ENCODE measurements around the gene MS4A18. TPM values are rescaled to one million over a fixed set of nuclear protein-coding genes. Genes with fewer than 3 reads are reported as not detected.
"Not testable (repeated sequence)": the region's sequence is repeated elsewhere in the genome, so short reads cannot be mapped to it uniquely, and the experiment has no call there.

The MS4A18 gene
- not detected for polyA plus RNA-seq (ENCODE audit: insufficient read length in 10 of 10)
- long read RNA-seq, donor 1 = 0 reads
- long read RNA-seq, donor 2 = 0 reads
- long read RNA-seq, donor 3 = 0 reads
- long read RNA-seq, donor 4 = 0 reads
- long read RNA-seq, donor 5 = 0 reads
- long read RNA-seq, donor 6 = 0 reads
- long read RNA-seq, donor 7 = 0 reads
- long read RNA-seq, donor 8 = 0 reads
- long read RNA-seq, donor 9 = 0 reads

DNA sequence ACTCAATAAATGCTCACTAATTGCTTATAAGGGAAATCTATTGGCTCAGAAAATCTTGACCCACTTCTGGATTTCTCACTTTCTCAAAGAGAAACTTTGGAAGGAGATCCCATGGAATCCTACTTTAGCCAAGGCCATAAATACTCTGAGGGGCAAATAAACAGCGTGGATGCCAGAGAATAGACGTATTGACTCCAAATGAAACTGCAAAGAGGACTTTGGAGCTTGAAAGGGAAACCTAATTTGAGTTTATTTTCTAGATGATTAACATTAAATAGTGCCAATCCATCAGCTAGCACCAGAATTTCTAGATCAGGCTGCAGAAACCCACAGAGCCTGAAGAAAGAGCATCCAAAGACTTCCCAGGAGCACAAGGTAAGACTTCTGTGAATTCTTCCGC lies at the start of gene MS4A18:
MS4A18 (plus strand) TSS at position 301 of the 400 bp plus-strand sequence.
- DNase-seq = no peak

DNA sequence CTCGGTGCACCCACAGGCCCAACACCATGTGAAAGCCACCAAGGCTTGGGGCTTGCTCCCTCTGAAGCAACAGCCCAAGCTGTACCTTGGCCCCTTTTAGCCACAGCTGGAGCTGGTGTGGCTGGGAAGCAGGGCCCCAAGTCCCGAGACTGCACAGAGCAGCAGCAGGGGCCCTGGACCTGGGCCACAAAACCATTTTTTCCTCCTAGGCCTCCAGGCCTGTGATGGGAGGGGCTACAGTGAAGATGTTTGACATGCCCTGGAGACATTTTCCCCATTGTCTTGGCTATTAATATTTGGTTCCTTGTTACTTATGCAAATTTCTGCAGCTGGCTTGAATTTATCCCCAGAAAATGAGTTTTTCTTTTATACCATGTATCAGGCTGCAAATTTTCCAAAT lies 46.3 kb upstream of the MS4A18 start:
- DNase-seq = not testable (repeated sequence)

DNA sequence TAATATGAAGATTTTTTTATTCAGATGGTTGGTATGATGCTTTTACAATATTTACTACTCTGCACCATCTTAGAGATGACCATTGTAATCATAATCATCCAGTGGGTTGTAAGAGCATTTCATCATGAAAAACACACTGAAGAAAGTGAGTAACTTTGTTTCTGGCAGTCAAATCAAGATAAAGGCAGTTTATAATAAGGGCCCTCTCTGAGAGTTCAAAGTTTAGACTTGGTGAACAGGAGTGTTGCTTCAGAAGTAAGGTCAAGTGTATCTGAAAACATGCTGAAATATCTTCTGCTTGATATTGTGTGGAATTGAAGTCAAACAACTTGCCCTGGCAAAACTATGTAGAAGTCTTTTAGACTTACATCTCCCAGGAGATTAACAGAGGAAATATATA lies 44.6 kb upstream of the MS4A18 start:
- no peak for DNase-seq

GRCh38 chr11:60680455-60681119 lies 43.9 kb upstream of the MS4A18 start:
- DNase-seq = no peak

DNA sequence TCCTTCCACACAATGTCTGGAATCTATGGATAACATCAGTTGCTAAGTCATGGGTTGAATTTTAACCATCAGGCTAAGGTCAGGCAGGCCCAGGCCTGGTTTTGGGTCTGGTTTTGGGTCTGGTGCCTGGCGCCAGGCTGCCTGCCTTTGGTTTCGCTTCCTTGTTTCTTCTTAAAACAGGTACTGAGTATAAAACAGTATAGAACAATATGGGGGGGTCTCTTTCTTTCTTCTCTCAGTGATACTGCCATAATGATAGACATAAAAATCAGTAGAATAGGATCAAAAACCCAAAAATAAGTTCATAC lies 40.0 kb upstream of the MS4A18 start:
- DNase-seq = not testable (repeated sequence)

DNA sequence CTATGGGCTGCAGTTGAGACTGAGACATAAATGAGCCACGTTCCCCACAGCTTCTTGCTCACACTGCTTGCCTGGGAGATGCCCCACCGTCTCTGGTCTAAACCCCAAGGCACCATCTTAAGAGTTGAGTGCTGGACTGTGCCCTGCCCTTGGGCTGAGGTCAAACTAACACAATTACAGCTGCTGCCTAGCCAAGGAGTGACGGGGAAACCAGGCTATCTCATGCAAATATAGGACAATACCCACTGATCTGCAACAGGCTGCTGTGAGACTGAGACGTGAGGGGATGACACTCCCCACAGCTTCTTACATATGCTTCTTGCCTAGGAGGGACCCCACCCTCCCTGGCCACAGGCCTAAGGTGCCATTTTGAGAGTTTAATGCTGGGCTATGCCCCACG lies 32.9 kb upstream of the MS4A18 start:
- no peak for DNase-seq

GRCh38 chr11:60699284-60699691 lies 25.2 kb upstream of the MS4A18 start, which contains the start of gene MS4A8:
TSS of gene MS4A8 (plus strand) at chr11:60699612. CDS start at chr11:60700861, 1,249 bp downstream.
- peak; percentile 1 to 40 (median 5) for DNase-seq

- DNase-seq = peak; percentile 34 to 74 (median 35)
Measured at GRCh38 chr11:60699936-60700335, 24.6 kb upstream of the MS4A18 start.

DNA sequence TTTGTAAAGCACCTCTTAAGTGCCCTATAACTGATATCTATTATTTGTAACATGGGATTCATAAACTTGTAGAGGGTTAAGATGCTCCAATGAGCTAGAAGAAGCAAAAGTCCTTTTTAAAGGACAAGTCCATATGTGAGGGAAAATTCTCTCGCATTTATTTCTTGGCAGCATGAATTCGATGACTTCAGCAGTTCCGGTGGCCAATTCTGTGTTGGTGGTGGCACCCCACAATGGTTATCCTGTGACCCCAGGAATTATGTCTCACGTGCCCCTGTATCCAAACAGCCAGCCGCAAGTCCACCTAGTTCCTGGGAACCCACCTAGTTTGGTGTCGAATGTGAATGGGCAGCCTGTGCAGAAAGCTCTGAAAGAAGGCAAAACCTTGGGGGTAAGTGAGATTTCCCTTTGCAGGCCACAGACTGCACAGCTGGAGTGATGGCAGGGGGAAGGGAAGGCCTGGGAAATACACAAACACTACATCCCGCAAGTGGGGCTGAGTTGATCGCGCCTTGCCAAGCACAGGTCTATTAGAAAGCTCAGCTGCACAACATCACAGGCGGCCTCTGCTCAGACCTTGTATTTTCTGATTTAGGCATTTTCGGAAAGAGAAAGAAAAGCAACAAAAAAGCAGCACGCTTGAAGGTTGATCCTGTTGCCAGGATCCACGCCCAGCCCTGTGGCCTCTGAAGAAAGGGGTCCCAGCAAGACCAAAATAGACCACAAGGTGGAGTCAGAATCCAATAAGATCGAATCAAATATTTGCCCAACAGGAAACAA lies 23.6 kb upstream of the MS4A18 start:
- peak; percentile 32 to 81 (median 59) for DNase-seq

- no peak for DNase-seq
Measured at GRCh38 chr11:60701469-60701818, 23.1 kb upstream of the MS4A18 start.

DNA sequence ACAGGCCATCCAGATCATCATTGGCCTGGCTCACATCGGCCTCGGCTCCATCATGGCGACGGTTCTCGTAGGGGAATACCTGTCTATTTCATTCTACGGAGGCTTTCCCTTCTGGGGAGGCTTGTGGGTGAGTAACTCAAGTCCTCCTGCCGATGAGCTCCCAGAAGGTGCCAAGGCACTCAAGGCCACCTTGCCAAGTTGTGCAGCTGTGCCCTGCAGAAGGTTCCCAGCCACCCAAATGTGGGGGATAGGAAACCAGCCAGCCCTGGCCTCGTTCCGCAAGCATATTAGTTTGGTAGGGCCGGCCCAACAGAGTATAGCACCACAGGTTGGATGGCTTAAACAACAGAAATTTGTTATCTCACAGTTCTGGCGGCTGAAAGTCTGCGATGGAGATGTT lies 21.1 kb upstream of the MS4A18 start:
- no peak for DNase-seq

DNA sequence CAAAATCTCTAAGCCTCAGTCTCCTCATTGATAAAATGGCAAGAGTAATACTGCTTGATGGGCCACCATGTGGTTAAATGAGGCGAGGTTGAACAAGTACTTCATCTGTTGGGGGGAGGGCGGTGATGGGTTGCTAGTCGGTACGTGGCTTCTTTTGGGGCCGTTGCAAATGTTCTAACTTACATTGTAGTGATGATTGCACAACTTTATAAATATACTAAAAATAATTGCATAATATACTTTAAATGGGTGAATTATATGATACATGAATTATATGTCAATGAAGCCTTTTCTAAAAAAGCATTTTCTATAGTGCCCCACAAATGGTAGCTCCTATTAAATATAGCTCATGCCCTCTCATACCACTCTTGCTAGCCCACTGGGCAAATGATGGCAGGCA lies 18.6 kb upstream of the MS4A18 start:
- no peak for DNase-seq

GRCh38 chr11:60706931-60707330 lies 17.6 kb upstream of the MS4A18 start:
- no peak for DNase-seq

GRCh38 chr11:60710482-60710881 lies 14.0 kb upstream of the MS4A18 start:
- DNase-seq = no peak

GRCh38 chr11:60711276-60711675 lies 13.2 kb upstream of the MS4A18 start:
- no peak for DNase-seq

- DNase-seq = not testable (repeated sequence)
Measured at GRCh38 chr11:60713423-60713822, 11.1 kb upstream of the MS4A18 start.

DNA sequence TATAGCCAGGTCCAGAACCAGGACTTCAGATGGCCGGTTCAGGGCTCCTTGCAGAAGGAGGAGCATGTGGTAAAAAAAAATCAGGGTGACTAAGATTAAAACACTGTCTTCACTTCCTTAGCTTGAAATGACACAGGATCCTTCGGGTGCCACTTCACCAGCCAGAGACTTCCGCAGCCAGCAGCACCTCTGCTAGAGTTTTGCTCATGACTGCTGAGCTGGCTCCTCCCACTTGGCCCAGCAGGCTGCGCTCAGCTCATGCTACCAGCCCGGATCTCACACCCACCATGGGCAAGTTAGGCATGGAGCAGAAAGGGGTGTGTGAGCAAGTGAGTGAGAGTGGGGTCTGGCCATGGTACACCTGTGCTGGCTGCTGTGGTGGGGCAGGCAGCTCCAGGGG lies 6.6 kb upstream of the MS4A18 start:
- DNase-seq = no peak

DNA sequence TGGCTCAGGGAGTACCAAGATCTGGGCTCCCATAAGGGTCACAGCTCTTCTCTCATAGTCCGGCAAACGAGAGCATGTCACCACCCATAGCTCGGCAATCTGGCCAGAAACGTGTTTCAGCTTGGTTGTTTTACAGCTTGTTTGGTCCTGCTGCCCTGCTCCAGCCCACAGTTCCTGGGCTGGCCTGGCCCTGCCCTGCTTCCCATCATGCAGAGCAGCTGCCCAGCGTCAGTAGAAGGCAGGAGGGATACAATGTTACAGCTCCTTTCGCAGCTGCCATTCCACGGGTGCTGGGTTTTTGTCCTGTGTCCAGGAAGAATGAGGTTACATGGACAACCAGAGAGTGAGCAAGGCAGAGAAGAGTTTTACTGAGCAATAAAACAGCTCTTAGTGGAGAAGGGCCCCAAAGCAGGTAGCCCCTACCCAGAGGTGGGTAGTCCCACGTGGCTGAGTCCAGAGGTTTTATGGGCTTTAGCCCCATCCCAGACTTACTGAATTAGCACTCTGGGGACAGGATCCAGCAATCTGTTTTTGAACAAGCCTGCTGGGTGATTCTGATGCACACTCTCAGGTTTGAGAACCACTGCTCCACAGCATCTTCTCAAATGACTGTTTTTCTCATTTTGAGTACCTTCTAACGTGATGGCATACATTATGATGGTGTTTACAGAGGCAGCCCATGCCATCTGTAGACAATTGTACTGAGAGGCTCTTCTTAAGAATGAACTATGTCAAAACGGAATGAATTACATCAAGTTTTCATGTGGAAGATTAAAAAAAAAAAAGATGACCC lies 5.8 kb upstream of the MS4A18 start:
- DNase-seq = no peak

DNA sequence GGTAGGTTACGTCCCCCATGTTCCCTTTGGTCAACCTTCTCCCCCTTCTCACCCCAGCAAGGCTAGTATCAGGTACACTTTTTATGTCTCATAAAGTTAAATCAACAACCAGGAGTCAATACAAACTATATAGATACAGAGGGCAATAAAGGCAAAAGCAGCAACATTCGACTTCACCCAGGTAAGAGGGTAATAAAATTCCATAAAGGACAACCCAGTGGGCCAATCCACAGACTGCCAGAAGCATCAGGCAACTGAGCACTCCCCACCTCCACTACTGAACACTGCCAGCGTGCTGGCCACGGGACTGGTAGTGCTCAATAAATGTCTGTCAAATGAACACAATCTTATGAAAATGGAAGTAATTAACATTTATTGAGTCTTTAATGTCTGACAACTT lies 5.1 kb upstream of the MS4A18 start:
- DNase-seq = no peak

DNA sequence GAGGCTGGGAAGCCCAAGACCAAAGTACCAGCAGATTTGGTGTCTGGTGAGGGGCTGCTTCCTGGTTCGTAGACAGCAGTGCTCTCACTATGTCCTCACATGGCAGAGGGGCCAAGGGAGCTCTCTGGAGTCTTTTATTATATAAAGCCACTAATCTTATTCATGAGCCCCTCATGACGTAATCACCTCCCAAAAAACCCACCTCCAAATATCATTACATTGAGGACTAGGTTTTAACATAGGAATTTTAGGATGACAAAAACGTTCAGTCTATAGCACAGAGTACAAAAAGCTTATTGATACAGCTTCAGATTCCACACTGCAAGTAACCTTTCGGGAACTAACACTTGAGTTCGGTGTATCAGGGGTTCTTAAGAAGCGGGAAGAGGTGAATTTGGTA lies 4.1 kb upstream of the MS4A18 start:
- no peak for DNase-seq

- DNase-seq = no peak
Measured at GRCh38 chr11:60725592-60725991, 1.1 kb downstream of the MS4A18 start.

- no peak for DNase-seq
Measured at GRCh38 chr11:60731586-60731985, 7.1 kb downstream of the MS4A18 start.

All from muscle of back (tissue), 13 donors.